Raji (cell line): ENCODE results near the gene ABCA7.
A peak's percentile ranks its signal among the peaks of the same experiment; 100 is the strongest.

Experiments used
- POLR2A ChIP-seq: IDR thresholded peaks from 2 replicates; pipeline ENCODE4 v1.6.1; 2011; ENCODE audit warnings: low read depth, low read length, control low read depth; ENCODE audit not compliant: insufficient read depth

The ABCA7 gene

DNA sequence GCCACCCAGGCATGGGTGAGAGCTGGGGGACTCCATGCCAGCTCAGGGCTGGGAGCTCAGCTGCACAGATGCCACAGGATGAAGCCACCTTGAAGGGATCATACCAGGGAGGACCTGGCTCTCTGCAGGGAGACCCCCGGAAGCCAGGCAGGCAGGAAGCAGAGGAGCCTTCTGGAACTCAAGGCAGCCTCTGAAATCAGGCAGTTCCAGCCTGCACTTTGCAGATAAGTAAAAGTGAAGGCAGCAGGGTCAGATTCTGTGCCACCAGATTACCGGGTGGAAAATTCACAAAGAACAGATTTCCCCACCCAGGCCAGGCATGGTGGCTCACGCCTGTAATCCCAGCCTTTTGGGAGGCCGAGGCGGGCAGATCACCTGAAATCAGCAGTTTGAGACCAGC is 21.5 kb upstream of the ABCA7 start:
- TF ChIP-seq POLR2A = no peak

DNA sequence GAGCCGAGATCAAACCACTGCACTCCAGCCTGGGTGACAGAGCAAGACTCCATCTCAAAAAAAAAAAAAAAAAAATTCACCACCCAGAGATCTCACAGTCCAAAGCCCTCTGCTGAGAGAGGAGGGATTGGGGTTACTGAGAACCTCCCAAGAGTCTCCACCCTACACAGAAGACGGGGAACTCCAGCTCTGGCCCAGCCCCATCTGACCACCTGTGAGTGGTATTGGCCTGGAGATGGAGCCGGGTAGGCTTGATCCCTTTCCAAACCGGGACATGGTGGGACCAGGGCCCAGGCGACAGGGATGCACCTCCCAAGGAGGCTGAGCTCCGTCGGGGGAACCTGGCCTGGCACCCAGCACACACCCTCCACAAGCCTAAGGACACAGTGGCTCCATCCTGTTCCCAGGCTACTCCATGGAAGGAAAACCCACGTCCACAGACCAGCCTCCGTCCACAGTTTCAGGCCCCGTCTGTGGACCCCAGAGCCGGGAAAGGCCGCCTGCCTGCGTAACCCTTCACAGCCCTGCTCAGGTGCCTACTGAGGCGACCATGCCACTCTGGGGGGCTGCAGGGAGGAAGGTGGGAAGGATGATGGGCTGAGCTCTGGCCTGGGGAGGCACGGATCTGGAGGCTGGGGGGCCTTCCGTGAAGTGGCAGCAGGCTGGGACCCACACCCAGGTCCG is 20.8 kb upstream of the ABCA7 start:
- TF ChIP-seq POLR2A = no peak

DNA sequence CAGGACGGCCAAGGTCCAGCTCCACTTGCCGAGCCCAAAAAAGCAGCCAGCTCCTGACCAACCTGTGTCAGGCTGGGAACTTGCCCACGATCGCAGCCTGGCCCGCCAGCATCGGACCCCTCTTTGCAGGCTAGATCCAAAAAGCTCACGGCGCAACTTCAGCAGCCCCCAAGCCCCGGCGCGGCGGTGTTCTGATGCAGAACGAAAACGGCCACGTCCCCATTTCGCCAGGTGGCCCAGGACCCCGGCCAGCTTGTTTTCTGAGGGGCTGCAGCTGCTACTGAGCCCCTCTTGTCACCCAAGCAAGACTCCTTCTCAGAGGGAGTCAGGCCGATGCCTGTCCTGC is 20.3 kb upstream of the ABCA7 start:
- no peak for TF ChIP-seq POLR2A

DNA sequence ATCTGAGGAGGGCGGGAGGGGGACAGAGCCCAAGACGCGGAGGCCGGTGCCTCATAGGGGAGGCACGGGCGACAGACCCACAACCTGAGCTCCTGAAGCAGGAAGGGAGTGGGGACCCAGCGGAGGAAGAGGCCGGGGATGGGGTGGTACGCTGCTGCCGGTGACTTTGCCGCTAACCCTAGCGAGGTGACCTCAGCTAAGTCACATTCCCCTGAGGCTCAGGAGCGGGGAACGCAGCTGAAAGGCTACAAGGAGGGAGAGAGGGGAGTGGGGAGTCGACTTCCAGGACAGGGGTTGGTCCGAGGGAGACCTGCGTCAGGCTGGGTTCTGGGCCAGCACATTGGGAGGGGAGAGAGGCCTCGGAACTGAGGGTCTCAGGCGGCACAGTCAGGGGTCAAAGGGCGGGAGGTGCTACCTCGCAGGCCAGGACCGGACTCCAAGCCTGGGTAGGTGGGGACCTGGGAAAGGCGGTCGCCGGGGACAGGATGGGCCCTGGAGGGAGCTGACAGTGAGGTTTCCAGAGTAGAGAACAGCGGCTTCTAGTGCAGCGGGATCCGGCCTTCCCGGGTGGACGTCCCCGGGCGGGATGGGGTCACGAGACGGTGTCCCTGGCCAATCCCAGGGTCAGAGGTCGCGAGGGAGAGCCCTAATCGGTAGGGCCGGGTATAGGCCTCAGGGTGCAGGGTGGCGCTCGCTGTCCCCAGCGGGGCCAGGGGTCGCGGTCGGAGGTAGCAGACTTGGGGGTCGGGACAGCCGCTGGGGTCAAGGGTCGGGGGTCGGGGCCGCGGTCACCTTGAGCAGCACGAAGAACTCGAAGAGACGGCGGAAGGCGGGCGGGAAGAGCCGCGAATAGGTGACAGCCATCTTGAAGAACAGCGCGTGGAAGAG is 19.7 kb upstream of the ABCA7 start:
- no peak for TF ChIP-seq POLR2A

DNA sequence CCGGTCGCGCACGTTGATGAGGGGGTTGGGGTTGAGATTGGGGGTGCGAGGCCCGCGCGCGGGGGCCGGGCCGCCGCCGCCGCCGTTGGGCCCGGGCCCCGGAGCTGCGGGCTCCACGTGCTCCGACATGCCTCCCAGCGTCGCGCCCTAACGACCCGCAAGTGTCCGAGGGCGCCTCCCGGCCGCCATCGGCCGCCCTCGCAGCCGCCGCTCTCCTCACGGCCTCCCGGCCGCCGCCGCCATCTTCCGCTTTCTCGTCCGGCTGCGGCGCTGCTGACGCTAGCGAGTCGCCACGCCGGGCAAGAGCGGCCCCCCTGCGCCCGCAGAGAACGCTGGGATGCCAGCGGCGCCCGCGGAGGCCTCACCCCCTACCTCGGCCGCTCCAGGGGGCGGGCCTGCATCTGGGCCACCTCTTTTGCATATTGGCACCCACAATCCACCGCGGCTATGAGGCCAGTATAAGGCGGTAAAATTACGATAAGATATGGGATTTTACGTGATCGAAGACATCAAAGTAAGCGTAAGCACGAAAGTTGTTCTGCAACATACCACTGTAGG is 19.0 kb upstream of the ABCA7 start, which contains the start of gene TMEM259:
TSS of gene TMEM259 (minus strand) at position 256 of the 558 bp plus-strand sequence. CDS start at position 129, 127 bp downstream.
- peak; percentile 57 for TF ChIP-seq POLR2A

DNA sequence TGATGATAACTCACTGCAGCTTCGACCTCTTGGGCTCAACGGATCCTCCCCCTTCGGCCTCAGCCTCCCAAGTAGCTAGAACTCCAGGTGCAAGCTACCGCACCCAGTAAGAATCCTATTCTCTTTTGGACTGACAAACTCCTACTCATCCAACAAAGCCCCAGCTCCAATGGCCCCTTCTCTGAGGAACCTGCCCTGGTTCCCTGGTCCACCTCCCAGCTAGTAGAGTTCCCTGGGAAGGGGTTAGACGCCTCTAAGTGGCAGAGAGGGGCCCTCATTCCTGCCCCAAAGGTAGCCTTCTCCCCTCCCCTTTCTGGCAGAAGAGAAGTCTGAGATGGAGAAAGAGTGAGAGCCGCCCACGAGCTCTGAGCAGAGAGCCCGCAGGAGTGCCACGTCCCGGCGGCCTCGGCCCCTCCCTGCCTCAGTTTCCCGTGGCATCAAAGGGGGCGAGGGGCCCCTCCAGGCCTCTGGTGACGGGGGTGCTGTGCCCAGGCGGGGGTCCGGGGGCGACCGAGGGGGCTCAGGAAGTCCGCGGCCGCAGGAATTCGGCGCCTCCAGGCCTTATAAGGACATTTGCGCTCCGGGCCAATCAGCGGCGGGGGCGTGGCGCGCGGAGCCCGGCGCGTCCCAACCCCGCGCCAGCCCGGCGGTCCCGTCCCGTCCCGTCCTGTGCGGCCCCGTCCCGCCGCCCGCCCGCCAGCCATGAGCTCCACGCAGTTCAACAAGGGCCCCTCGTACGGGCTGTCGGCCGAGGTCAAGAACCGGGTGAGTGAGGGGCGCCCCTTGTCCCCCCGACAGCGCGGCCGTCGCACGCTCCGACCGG is 13.7 kb upstream of the ABCA7 start, which contains the start of gene CNN2:
TSS of gene CNN2 (plus strand) at position 649 of the 823 bp plus-strand sequence. CDS start at position 703, 54 bp downstream.
- peak; percentile 71 for TF ChIP-seq POLR2A

DNA sequence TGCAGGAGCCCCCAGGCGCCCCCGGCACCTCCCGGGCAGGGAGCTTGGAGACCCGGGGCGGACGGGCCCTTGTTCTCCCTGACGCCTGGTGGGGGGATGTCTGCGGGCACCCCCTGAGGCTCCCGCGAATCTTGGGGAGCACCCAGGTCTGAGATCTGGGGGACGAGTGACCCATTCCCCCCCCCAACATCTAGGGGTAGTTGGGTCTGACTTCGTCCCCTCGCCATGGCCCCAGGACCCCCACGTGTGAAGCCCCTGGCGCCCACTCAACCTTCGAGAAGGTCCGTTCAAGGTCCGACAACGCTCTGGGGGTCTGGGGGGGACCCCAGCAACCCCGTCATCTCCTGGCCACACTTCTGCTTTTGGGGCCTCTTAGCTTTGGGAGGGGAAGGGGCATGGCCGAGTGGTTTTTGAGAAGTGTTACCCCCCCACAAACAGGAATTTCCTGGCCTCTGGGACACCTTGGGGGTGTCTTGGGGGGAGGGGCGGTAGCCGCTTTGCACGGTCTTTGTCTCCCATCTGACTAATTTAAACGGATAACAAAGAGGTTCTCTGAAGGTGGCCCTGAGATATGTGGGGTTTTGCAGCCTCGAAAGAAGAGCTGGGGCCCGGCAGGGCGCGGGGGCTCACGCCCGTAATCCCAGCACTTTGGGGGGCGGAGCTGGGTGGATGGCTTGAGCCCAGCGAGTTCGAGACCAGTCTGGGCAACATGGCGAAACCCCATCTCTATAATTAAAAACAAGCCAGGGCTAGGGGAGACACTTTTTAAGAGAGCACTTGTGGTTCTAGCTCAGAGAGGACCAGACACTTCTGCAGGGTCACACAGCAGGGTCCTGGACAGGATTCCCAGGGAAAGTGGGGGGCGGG is 12.9 kb upstream of the ABCA7 start:
- TF ChIP-seq POLR2A = no peak; the same call in 1 of the 2 replicates

DNA sequence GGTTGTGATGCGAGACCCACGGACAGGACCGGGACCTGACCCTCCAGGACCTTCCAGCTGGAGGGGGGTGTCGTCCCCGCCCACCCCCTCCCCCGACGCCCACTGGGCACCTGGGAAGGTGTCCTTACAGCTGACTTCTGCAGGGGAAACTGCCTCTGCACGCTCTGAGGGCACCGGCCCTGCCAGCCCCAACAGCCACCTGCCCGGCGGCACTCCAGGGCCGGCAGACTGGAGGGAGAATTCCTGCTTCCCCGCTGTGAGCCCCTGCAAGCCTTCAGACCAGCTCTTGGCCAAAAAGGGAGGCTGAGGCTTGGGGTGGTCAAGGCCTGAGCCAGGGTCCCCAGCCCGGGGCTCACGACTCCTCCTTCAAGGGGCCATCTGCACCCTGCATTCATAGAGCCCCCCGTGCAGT is 12.3 kb upstream of the ABCA7 start:
- TF ChIP-seq POLR2A = no peak

DNA sequence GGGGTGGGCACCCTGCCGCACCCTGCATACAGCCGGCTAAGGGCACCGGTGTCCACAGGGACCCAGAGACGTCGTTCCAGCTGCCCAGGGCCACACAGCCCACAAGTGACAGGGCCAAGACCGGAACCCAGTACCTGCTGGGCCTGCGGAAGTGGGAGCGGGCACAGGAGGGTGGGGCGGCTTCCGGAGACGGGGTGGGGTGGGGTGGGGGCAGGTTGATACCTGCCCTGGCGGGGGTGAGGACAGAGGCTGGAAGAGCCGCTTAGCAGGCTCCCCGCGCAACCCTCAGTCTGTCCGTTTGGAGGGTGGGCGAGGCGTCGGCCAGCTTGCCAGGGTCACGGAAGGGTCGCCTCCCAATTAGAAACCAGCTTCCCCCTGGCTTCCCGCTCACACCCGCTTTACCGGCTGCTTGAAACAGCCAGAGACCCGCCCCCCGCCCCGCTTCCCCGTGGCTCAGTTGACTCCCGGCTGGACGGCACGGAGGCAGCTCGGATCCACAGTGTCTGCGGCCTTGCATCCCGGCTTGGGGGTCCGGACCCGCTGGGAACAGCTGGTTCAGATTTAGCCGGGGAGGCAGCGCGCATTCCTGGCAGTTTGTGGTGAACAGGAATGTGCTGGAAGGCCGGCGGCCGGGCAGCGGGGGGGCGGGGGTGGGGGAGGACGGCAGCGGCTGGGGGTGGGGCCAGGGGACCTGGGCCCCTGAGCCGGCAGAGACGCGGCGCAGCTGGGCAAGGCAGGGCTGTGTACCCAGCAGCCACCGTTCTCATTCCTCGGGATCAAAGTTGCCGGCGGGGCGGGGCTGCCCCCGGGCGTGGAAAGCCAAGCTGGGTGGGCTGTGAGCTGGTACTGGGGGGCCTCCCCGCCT is 11.6 kb upstream of the ABCA7 start:
- peak; percentile 59 for TF ChIP-seq POLR2A

DNA sequence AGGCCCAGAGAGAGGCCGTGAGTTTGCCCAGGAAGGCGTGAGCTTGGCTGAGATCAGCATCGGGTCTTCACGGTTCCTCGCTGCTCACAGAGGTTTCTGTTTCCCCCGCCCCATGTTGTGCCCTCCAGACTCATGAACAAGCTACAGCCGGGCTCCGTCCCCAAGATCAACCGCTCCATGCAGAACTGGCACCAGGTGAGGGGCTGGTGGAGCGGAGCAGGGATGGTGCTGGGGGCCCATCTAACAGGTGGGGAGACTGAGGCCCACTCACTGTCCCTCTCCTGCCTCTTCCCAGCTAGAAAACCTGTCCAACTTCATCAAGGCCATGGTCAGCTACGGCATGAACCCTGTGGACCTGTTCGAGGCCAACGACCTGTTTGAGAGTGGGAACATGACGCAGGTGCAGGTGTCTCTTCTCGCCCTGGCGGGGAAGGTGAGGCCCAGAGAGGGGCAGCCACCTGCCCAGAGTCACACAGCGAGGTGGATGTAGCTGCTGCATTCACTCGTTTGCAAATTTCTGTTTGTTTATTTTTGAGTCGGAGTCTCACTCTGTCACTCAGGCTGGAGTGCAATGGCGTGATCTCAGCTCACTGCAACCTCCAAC is 7.5 kb upstream of the ABCA7 start:
- TF ChIP-seq POLR2A = no peak

DNA sequence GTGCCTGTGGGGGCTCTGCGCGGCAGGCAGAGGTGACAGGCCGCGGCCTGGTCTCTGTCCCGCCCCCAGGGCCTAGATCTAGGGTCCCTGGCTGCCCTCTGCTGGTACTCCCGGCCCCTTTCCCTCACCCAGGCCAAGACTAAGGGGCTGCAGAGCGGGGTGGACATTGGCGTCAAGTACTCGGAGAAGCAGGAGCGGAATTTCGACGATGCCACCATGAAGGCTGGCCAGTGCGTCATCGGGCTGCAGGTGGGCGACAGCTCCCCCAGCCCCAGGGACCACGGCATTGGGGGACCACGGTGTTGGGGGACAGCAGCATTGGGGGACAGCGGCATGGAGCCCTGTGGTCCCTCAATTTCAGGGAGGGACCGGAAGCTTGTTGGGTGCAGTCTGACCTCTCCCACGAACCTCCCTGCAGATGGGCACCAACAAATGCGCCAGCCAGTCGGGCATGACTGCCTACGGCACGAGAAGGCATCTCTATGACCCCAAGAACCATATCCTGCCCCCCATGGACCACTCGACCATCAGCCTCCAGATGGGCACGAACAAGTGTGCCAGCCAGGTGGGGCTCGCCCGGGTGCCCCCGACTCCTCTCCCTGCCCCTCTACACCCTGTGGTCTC is 3.8 kb upstream of the ABCA7 start:
- TF ChIP-seq POLR2A = no peak

DNA sequence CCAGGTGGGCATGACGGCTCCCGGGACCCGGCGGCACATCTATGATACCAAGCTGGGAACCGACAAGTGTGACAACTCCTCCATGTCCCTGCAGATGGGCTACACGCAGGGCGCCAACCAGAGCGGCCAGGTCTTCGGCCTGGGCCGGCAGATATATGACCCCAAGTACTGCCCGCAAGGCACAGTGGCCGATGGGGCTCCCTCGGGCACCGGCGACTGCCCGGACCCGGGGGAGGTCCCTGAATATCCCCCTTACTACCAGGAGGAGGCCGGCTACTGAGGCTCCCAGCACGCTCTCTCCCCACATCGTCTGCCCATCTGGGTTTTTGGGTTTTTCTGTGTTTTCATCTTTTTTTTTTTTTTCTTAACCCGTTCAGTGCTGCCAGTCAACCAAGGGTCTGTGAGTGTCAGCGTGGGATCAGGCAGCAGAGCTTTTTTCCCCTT is 2.3 kb upstream of the ABCA7 start:
- no peak for TF ChIP-seq POLR2A
